ENCODE measurements around the gene GNAI2.

GRCh38 chr3:50221411-50222168, 14.4 kb upstream of the GNAI2 start:
- no peak for TF ChIP-seq CTCF (IDR thresholded peaks at IDR 0.05)
- TF ChIP-seq POLR2AphosphoS5 (IDR thresholded peaks at IDR 0.05), result no peak
- no peak for TF ChIP-seq POLR2A (IDR thresholded peaks at IDR 0.05)
- no peak for TF ChIP-seq EP300 (IDR thresholded peaks at IDR 0.05; ENCODE audit: low read depth)

All from transverse colon (tissue), 4 donors.